A549 (cell line): Measurements from ENCODE around the gene SVEP1. TPM values are rescaled to one million over a fixed set of nuclear protein-coding genes. Genes with fewer than 3 reads are reported as not detected.

Experiments
- ATAC-seq, 2 experiments: fragments of 200-7000 bp in 1 of 2; fragments of >200 bp in 1 of 2; cut with Nextera tagmentation in 1 of 2; cut with Tn5 transposase in 1 of 2; 3 replicates each; pipeline versions ENCODE4 v1.8.0 to v1.9.1; 2018 to 2020; ENCODE audit warnings: mild to moderate bottlenecking in 1 of 2, moderate library complexity in 1 of 2
- CTCF ChIA-PET: fragments of 300-600 bp; sonication (Branson Sonifier 250); formaldehyde crosslinking; extraction: SDS; loops from one replicate; lab custom pipeline; 2021; ENCODE audit warnings: antibody characterized with exemption, inconsistent platforms; lab: Yijun Ruan, JAX
- POLR2A ChIA-PET: fragments of 350-600 bp; formaldehyde crosslinking; extraction: SDS; loops from one replicate; lab custom pipeline; 2021; ENCODE audit warnings: antibody characterized with exemption, inconsistent platforms; lab: Yijun Ruan, JAX
- DNase-seq, 2 experiments: peaks; one replicate each; pipeline versions ENCODE4 v3.0.0 to v3.0.0-alpha.2; 2011 to 2016; ENCODE audit warnings: low read depth in 1 of 2, low spot score in 1 of 2
- FAIRE-seq: peaks from 2 replicates; lab custom pipeline; 2011; peaks lifted over from hg19 to GRCh38; lab: Jason Lieb, UNC
- H3K27ac ChIP-seq, 2 experiments: fragments of >200 bp; sonication (Bioruptor Twin); formaldehyde crosslinking; 3 replicates each; pipeline ENCODE4 v1.5.1; 2016 to 2017
- H3K4me1 ChIP-seq: fragments of >200 bp; sonication (Bioruptor Twin); formaldehyde crosslinking; 3 replicates; pipeline ENCODE4 v1.6.1; 2016
- H3K4me2 ChIP-seq: fragments of >200 bp; sonication (Bioruptor Twin); formaldehyde crosslinking; 3 replicates; pipeline ENCODE4 v1.6.1; 2016
- H3K4me3 ChIP-seq: fragments of >200 bp; sonication (Bioruptor Twin); formaldehyde crosslinking; 3 replicates; pipeline ENCODE4 v1.5.1; 2016
- H3K9me3 ChIP-seq: fragments of >200 bp; sonication (Bioruptor Twin); formaldehyde crosslinking; 3 replicates; pipeline ENCODE4 v1.6.1; 2016
- BCL3 ChIP-seq: fragments of >200 bp; sonication (Bioruptor Twin); formaldehyde crosslinking; IDR thresholded peaks from 3 replicates; pipeline ENCODE4 v1.6.1; 2016
- BHLHE40 ChIP-seq: IDR thresholded peaks from 2 replicates; pipeline ENCODE4 v1.6.1; 2012; ENCODE audit warnings: low read depth, low read length, inconsistent platforms
- CBX8 ChIP-seq: fragments of 200-600 bp; sonication (generic); IDR thresholded peaks from 2 replicates; pipeline ENCODE4 v1.6.1; 2016
- CEBPB ChIP-seq, 2 experiments: fragments of >200 bp in 1 of 2; sonication (Bioruptor Twin) in 1 of 2; formaldehyde crosslinking in 1 of 2; IDR thresholded peaks; 2 replicates each; pipeline ENCODE4 v1.6.1; 2012 to 2016
- CHD4 ChIP-seq: fragments of 200-600 bp; sonication (generic); IDR thresholded peaks from 2 replicates; pipeline ENCODE4 v1.6.1; 2016; ENCODE audit warnings: antibody characterized with exemption, mild to moderate bottlenecking, borderline replicate concordance
- E2F6 ChIP-seq: IDR thresholded peaks from 2 replicates; pipeline ENCODE4 v1.6.1; 2012; ENCODE audit warnings: low read depth, borderline replicate concordance
- EHMT2 ChIP-seq: fragments of 200-600 bp; sonication (generic); IDR thresholded peaks from 2 replicates; pipeline ENCODE4 v1.6.1; 2016; ENCODE audit warnings: antibody characterized with exemption, low read depth, mild to moderate bottlenecking, moderate library complexity
- ESRRA ChIP-seq: fragments of 150-350 bp; IDR thresholded peaks from 2 replicates; pipeline ENCODE4 v1.6.1; 2014; ENCODE audit warnings: mild to moderate bottlenecking, low read length, borderline replicate concordance
- FOSL2 ChIP-seq, 2 experiments: fragments of 450-650 bp in 1 of 2; fragments of >200 bp in 1 of 2; sonication (Bioruptor Twin) in 1 of 2; formaldehyde crosslinking; IDR thresholded peaks; 2 replicates each; pipeline versions ENCODE4 v1.5.0 to v1.6.1; 2016 to 2020; ENCODE audit warnings: mild to moderate bottlenecking in 1 of 2, moderate library complexity in 1 of 2
- HES2 ChIP-seq: fragments of >200 bp; sonication (Bioruptor Twin); formaldehyde crosslinking; IDR thresholded peaks from 2 replicates; pipeline ENCODE4 v1.6.1; 2016
- HOXB13 ChIP-seq: fragments of 250-450 bp; sonication (Bioruptor Pico); IDR thresholded peaks from 2 replicates; pipeline ENCODE4 v1.5.0; 2020; ENCODE audit warnings: low read depth, mild to moderate bottlenecking, moderate library complexity
- JUNB ChIP-seq: fragments of >200 bp; sonication (Bioruptor Twin); formaldehyde crosslinking; IDR thresholded peaks from 2 replicates; pipeline ENCODE4 v1.6.1; 2016
- MAFK ChIP-seq: fragments of 450-650 bp; IDR thresholded peaks from 2 replicates; pipeline ENCODE4 v1.6.1; 2014; ENCODE audit not compliant: partially characterized antibody
- MAZ ChIP-seq: fragments of 150-350 bp; IDR thresholded peaks from 2 replicates; pipeline ENCODE4 v1.6.1; 2014; ENCODE audit warnings: antibody characterized with exemption, low read depth, low read length, borderline replicate concordance
- PBX3 ChIP-seq: IDR thresholded peaks from 2 replicates; pipeline ENCODE4 v1.6.1; 2012
- RAD21 ChIP-seq, 2 experiments: fragments of >200 bp in 1 of 2; sonication (Bioruptor Twin) in 1 of 2; formaldehyde crosslinking in 1 of 2; IDR thresholded peaks in 1 of 2; conservative IDR thresholded peaks in 1 of 2; 2 replicates in 1 of 2; 3 replicates in 1 of 2; pipeline ENCODE4 v1.6.1; 2012 to 2018; ENCODE audit warnings: inconsistent platforms in 1 of 2
- RARB ChIP-seq: fragments of 250-450 bp; sonication (Bioruptor Pico); IDR thresholded peaks from 2 replicates; pipeline ENCODE4 v1.8.0; 2021; ENCODE audit warnings: mild to moderate bottlenecking, moderate library complexity
- SMC3 ChIP-seq: fragments of >200 bp; sonication (Bioruptor Twin); formaldehyde crosslinking; IDR thresholded peaks from 3 replicates; pipeline ENCODE4 v1.6.1; 2018; ENCODE audit warnings: inconsistent platforms
- ZNF302 ChIP-seq: fragments of 250-450 bp; sonication (Bioruptor Pico); IDR thresholded peaks from 2 replicates; pipeline ENCODE4 v1.9.0; 2021; ENCODE audit warnings: inconsistent platforms, mild to moderate bottlenecking, moderate library complexity
- WGBS: methylation state at CpG from one replicate; pipeline ENCODE4 v1.1.6; 2017; ENCODE audit errors: missing lambda C conversion rate; 5-methylcytosine and 5-hydroxymethylcytosine counted together
- polyA plus RNA-seq, 4 experiments: library from polyadenylated mRNA; depleted of rRNA in 3 of 4; stranded (reverse); fragments of >200 nt; fragmentation: RNase III in 1 of 4; extraction: RNeasy Plus Mini Kit Qiagen cat#74134 plus additional on column Dnase treatment in 1 of 4; gene quantifications; 2 replicates in 3 of 4; 3 replicates in 1 of 4; pipeline ENCODE4 v1.2.3, GENCODE V29; 2011 to 2017
- TF ChIP-seq, protein P1 (sequence below): fragments of >200 bp; sonication (Bioruptor Twin); formaldehyde crosslinking; IDR thresholded peaks from 3 replicates; pipeline ENCODE4 v1.5.1; 2016

SVEP1 gene
- polyA plus RNA-seq, 2 of the 4 experiments (the other 2 are of a cell fraction) = 0.52 to 1.5 TPM

GRCh38 chr9:110426052-110426709 is 153.4 kb downstream of the SVEP1 start:
- no peak overlapping the region for H3K27ac ChIP-seq
- TF ChIP-seq SMC3 (peak; percentile 51), RAD21 (conservative IDR thresholded peaks at IDR 0.05 in 1 of 2, IDR thresholded peaks at IDR 0.05 in 1 of 2) (peak in 1 of 2 experiments; percentile 38; a peak in 1 of 5 replicates), BHLHE40 (no peak), CEBPB (IDR thresholded peaks at IDR 0.05) (no peak), JUNB (no peak), RARB (CRISPR knock-in tag) (no peak), PBX3 (no peak), MAFK (peak; percentile 70), CBX8 (no peak)
- TF ChIP-seq, protein P1, sequence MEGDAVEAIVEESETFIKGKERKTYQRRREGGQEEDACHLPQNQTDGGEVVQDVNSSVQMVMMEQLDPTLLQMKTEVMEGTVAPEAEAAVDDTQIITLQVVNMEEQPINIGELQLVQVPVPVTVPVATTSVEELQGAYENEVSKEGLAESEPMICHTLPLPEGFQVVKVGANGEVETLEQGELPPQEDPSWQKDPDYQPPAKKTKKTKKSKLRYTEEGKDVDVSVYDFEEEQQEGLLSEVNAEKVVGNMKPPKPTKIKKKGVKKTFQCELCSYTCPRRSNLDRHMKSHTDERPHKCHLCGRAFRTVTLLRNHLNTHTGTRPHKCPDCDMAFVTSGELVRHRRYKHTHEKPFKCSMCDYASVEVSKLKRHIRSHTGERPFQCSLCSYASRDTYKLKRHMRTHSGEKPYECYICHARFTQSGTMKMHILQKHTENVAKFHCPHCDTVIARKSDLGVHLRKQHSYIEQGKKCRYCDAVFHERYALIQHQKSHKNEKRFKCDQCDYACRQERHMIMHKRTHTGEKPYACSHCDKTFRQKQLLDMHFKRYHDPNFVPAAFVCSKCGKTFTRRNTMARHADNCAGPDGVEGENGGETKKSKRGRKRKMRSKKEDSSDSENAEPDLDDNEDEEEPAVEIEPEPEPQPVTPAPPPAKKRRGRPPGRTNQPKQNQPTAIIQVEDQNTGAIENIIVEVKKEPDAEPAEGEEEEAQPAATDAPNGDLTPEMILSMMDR = peak; percentile 39; the same call in 2 of the 3 replicates
- TF ChIP-seq, all 56 proteins: peak for 4
- DNase-seq = peak in 1 of 2 experiments; percentile 38
- H3K4me3 ChIP-seq = no peak overlapping the region
- no peaks in the 10 kb centered on the region for H3K9me3 ChIP-seq
- no peaks in the 10 kb centered on the region for H3K4me1 ChIP-seq
- ATAC-seq = no peak
- ChIA-PET POLR2A (no interaction called here), CTCF (interaction anchor here (0.9 kb wide), 1 partner anchor 198 kb away, joined by 3 read pairs; no protein-coding TSS in a partner anchor)
- WGBS = 54% methylated on average over 2 of the region's 2 CpGs
- H3K4me2 ChIP-seq = no peak overlapping the region
- peak; percentile 84 for FAIRE-seq

GRCh38 chr9:110414471-110414870 is 165.1 kb downstream of the SVEP1 start:
- POLR2A ChIA-PET = no interaction called here
- CTCF ChIA-PET = interaction anchor here (1.6 kb wide), 1 partner anchor 13 kb away, joined by 3 read pairs; no protein-coding TSS in a partner anchor
- no peak for TF ChIP-seq HOXB13 (CRISPR knock-in tag)
- no peak for TF ChIP-seq ZNF302 (CRISPR knock-in tag)
- TF ChIP-seq, all 56 proteins: peak for 0
- 31% methylated on average over 2 of the region's 2 CpGs for WGBS
- FAIRE-seq (no peak), ATAC-seq (no peak), DNase-seq (no peak)
- no peak overlapping the region for H3K4me2 ChIP-seq
- H3K4me1 ChIP-seq = no peaks in the 10 kb centered on the region
- H3K9me3 ChIP-seq = no peaks in the 10 kb centered on the region
- no peak overlapping the region for H3K27ac ChIP-seq
- no peak overlapping the region for H3K4me3 ChIP-seq

- WGBS = 73% methylated on average over 5 of the region's 5 CpGs
- Histone ChIP-seq H3K4me2 (no peak overlapping the region), H3K27ac (no peak overlapping the region), H3K4me1 (no peaks in the 10 kb centered on the region), H3K9me3 (no peaks in the 10 kb centered on the region), H3K4me3 (no peak overlapping the region)
- no peak for TF ChIP-seq EHMT2
- TF ChIP-seq JUNB = no peak
- TF ChIP-seq CEBPB (IDR thresholded peaks at IDR 0.05) = no peak
- CTCF ChIA-PET = interaction anchor here (1.0 kb wide), 1 partner anchor 213 kb away, joined by 3 read pairs; no protein-coding TSS in a partner anchor
- FAIRE-seq (no peak), ATAC-seq (no peak), DNase-seq (no peak)
- POLR2A ChIA-PET = interaction anchor here (1.2 kb wide), 1 partner anchor 154 kb away, joined by 4 read pairs; the partner anchor contains the start of gene TXN
These were observed 168.6 kb downstream of the SVEP1 start for GRCh38 chr9:110410961-110411360.

DNA sequence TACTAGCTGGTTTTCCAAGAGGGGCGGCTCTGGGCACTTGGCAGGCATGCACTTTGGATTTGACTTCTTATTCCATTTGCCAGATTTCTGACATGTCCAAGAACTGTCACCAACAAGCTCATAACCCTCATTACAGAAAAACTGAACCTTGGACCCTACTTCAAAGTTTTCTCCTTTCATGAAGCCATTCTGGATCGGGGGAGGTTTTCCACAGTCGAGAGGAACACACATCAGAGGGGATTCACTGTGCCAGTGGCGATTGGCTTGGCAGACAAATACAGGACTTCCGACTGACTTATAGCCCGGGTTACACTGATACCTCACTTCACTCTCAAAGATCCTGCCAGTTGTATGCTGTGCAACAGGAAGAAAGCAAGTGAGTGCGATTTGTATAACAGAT is 170.9 kb downstream of the SVEP1 start:
- no peaks in the 10 kb centered on the region for H3K4me1 ChIP-seq
- WGBS = 48% methylated on average over 7 of the region's 7 CpGs
- H3K27ac ChIP-seq = no peak overlapping the region
- FAIRE-seq (no peak), ATAC-seq (no peak), DNase-seq (no peak)
- no peak overlapping the region for H3K4me3 ChIP-seq
- no peak overlapping the region for H3K4me2 ChIP-seq
- CTCF ChIA-PET = interaction anchor here (1.4 kb wide), 1 partner anchor 891 kb away, joined by 3 read pairs; no protein-coding TSS in a partner anchor
- POLR2A ChIA-PET = no interaction called here
- H3K9me3 ChIP-seq = no peaks in the 10 kb centered on the region
- TF ChIP-seq ESRRA = no peak
- no peak for TF ChIP-seq CHD4
- TF ChIP-seq, protein P1 = no peak
- no peak for TF ChIP-seq HES2
- no peak for TF ChIP-seq BCL3
- no peak for TF ChIP-seq MAZ
- no peak for TF ChIP-seq E2F6
- no peak for TF ChIP-seq SMC3
- no peak for TF ChIP-seq FOSL2 (IDR thresholded peaks at IDR 0.05)
- no peak for TF ChIP-seq FOSL2 (CRISPR knock-in tag; IDR thresholded peaks at IDR 0.05)
